Amniotic epithelial cell (primary cell): ENCODE data around the gene ISOC2.
"Not testable (repeated sequence)": the region's sequence is repeated elsewhere in the genome, so short reads cannot be mapped to it uniquely, and the experiment has no call there.

Experiments
- DNase-seq: peaks from one replicate; pipeline ENCODE4 v3.0.0-alpha.2; 2010; ENCODE audit warnings: low read depth

Gene ISOC2, protein sequence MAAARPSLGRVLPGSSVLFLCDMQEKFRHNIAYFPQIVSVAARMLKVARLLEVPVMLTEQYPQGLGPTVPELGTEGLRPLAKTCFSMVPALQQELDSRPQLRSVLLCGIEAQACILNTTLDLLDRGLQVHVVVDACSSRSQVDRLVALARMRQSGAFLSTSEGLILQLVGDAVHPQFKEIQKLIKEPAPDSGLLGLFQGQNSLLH

DNA sequence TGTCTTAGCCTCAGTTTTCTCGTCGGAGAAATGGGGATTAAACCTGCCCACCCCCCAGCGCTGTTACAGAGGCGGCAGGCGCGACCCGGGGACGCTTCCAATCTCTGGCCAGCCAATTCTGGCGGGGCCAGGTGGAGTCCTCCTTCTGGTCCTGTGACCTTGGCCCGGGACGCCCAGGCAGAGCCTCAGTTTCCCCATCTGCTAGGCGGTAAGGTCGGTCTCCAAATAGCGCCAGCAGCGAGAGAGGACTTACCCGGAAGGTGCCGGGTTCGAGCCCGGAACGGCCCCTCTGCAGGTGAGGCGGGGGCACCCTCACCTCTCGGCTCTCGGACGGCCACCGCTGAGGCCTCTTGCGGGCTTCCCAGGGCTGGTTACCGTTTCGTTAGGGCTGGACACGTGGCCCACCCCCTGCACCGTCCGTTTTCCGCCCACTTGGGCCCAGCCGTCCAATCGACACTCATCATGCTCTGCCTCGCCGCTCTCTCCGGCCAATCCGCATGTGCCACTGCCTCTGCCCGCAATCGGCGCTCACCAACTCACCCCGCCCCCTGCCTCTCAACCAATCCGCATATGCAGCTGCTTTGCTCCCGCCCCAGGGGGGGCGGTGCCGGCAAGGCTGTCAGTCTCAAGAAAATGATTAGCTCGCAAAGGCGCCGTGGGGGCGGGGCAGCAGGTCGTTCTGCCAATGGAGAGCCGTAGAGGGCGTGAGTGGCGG lies at the start of gene ISOC2:
Gene ISOC2, minus strand, starts transcription at position 384 of the 715 bp plus-strand sequence. CDS start 5,156 bp downstream, outside the sequence.
- peak; percentile 99 for DNase-seq

DNA sequence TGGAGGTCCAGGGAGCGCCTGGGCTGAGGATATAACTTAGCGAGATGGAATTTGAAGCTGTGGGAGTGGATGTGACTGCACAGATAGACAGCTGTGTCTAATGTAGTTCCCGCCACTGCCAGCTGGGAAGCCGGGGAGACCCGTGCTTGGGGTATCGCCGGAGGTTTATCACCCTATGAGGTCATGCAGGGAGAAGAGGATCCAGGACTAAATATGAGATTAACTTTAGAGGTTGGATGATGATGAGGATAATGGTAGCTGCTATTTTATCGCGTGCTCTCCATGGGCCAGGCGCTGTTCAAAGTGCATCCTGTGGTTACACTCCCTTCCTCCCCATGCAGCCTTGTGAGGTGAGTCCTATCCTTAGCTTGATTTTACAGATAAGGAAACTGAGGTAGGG lies 46.7 kb upstream of the ISOC2 start:
- peak; percentile 91 for DNase-seq

DNA sequence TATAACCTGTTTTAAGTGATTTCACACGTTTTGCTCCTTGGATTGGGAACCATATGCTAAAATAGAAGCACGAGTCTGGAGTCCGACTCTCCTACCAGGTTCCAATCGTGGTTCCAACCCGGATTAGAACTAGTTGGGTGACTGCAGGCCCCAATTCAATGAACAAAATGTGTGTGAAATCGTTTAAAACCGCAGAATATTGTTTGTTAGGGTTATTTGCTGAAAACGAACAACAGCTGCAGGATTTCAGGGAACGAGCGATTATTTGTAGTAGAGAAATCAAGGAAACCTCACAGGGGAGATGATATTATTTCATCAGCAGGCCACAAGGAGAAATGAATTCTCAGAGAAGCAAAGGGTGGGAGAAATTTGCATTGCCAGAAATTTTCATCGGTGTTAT lies 43.5 kb upstream of the ISOC2 start:
- no peak for DNase-seq

DNA sequence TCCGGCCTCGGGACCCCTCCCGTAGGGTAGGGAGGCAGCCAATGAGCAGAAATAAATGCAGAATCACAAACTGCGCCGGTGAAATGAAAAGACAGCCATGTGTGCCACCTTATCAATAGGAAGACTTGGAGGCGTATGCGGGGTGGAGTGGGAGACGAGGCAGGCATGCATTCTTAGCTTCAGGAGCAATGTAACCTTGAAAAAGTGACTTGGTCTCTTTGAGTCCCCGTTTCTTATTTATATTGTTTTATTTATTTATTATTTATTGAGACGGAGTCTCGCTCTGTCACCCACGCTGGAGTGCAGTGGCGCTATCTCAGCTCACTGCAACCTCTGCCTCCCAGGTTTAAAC lies 42.8 kb upstream of the ISOC2 start:
- DNase-seq = no peak

DNA sequence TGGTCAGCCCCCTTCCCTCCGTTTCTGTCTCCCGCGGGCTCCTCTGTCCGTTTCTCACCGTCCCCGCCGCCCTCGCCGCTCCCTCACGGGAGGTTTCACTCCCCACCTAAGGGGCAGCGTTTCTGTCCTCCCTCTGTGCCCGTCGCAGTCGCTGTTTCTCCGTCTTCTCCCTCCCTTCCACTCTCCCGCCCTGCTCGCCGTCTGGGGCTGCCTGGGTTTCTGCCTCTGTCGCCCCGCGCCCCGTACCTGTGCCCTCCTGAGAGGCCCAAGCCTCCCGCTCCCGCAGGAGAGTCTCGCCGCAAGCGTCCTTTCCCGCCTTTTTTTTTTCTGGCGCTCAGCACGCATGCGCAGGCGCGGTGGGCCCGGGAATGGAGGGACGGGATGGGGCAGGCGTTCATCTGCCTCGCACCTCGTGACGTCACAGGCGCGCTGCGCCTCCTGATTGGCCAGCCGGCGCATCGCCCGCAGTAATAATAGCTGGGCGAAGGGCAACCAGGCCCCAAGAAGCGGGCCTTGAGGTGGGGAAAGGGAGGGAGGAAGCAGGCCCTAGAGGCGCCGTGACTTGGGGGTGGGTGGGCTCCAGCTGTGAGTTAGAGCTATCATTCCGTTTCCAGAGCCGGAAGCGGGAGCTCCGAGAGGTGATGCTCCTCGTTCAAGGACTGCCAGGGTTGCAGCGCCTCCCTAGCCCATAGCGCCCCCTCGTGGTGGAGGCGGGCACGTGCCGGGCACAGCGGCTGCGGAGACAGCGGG lies 42.2 kb upstream of the ISOC2 start:
- DNase-seq = peak; percentile 81

DNA sequence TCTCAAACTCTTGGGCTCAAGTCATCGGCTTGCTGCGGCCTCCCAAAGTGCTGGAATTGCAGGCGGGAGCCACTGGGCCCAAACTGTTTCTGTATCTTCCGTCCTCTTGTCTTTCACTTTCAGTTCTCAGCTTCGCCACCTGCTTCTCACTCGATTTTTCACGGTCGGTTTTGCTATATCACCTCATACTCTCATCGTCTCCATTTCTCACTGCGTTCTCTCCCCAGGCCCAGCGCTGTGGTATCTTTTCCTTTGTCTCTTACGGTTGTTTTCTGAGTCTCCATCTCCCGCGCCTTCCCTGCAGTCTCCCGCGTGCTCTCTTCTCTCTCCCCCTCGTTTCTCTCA lies 41.7 kb upstream of the ISOC2 start:
- DNase-seq = no peak

DNA sequence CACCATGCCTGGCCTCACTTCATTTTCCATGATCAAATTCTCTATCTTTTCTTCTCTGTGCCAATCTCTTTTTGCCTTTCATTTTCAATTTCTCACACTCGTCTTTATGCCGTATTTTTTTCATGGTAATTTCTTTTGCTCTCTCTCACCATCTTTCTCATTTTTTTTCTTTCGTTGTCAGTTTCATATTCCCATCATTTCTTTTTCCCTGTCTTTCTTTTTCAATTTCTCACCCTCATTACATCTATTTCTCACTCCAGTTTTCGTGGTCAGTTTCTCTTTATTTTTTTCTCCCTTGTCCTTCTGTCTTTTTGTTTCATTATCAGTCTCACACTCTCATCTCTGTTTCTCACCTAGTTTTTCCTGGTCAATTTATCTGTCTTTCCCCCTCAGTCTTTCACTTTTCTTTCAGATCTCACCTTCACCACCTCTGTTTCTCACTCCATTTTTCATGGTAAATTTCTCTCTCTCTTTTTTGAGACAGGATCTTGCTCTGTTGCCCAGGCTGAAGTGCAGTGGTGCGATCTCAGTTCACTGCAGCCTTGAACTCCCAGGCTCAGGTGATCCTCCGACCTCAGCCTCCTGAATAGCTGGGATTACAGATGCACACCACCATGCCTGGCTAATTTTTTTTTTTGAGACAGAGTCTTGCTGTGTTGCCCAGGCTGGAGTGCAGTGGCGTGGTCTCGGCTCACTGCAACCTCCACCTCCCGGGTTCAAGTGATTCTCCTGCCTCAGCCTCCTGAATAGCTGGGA lies 40.9 kb upstream of the ISOC2 start:
- no peak for DNase-seq

DNA sequence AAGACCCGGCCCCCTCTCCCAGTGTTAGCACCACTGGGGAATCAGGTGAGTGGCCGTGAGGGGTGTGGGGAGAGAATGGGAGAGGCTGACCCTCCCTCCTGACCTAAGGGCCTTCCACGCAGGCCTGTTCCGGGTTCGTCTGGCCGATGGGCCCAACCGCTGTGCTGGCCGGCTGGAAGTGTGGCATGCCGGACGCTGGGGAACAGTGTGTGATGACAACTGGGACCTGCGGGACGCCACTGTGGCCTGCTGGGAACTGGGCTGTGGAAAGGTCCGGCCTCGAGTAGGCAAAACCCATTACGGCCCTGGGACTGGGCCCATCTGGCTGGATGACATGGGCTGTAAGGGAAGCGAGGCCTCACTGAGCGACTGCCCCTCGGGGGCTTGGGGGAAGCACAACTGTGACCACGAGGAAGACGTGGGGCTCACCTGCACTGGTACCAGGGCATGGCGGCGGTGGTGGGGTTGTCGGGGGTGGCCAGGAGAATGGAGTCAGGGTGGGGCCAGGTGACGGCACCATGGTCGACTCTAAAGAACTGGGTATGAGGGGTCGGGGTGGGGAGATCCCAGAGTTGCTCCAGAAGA lies 39.0 kb upstream of the ISOC2 start:
- no peak for DNase-seq

DNA sequence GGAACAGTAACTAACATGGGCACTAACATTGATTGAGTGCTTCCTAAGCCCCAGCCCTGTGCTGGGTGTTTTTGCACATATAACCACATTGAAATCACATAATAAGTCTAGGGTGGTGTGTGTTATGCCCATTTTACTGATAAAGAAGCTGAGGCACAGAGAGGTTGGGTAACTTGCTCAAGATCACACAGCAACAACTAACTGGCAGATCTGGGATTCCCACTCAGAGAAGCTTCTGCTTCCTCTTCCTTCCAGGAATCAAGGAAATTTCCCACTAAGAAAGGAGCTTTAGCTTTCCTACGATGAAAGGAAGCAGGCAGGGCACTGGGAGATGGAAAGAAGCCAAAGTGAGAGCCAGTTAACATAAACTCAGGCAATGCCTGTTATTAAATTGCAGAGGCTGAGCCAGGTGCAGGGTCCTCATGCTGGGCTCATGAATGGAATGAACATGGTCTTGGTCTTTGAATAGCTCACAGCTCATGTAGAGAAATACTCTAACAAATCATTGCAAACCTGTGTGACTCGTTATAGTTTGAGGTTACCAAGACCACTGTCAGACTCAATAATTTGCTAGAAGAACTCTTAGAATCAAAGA lies 36.9 kb upstream of the ISOC2 start:
- DNase-seq = no peak

DNA sequence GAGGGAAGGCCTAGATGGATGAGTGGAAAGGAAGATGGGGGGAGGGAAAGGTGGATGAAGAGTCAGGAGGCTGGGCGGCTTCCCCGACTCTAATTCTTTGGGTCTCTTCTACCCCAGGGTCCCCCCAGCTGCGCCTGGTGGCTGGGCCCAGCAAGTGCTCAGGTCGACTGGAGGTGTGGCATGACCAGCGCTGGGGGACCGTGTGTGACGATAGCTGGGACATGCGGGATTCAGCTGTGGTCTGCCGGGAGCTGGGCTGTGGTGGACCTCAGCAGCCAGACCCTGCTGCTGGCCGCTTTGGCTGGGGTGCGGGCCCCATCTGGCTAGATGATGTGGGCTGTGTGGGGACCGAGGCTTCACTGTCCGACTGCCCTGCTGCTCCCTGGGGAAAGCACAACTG lies 36.3 kb upstream of the ISOC2 start:
- no peak for DNase-seq

DNA sequence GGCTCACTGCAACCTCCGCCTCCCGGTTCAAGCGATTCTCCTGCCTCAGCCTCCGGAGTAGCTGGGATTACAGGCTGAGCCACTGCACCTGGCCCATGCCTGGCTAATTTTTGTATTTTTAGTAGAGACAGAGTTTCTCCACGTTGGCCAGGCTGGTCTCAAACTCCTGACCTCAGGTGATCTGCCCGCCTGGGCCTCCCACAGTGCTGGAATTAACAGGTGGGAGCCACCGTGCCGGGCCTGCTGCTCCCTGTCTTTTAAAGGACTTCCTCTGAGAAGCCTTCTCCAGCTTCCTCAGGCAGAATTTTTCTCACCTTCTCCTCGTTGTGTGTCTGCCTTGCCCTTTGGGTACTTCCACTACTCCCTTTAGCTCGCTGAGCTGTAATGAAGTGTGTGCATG lies 35.4 kb upstream of the ISOC2 start:
- DNase-seq = not testable (repeated sequence)

DNA sequence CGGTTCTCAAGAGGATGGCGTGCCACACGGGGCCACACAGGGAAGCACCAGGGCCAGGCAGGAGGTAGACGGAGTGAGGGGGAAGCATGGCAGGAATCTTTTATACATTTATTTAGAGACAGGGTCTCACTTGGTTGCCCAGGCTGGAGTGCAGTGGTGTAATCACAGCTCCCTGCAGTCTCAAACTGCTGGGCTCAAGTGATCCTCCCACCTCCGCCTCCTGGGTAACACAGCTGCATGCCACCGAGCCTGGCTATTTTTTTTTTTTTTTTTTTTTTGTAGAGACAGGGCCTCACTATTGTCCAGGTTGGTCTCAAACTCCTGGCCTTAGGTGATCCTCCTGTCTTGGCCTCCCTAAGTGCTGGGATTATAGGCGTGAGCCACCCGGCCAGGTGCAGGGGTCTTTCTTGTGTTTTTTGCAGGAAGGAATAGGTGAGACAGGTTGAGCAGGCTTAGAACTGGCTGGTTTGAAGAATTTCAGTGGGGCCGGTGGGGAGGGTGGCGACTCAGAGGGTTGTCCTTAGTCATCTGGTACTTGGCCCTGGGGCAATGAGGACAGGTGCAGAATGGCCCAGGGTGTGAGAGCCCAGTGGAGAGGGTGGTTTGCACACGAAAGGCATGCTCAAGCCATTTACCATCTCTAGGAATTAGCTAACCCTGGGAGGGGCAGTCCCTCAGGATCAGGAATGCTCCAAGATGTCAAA lies 34.4 kb upstream of the ISOC2 start:
- DNase-seq = no peak

DNA sequence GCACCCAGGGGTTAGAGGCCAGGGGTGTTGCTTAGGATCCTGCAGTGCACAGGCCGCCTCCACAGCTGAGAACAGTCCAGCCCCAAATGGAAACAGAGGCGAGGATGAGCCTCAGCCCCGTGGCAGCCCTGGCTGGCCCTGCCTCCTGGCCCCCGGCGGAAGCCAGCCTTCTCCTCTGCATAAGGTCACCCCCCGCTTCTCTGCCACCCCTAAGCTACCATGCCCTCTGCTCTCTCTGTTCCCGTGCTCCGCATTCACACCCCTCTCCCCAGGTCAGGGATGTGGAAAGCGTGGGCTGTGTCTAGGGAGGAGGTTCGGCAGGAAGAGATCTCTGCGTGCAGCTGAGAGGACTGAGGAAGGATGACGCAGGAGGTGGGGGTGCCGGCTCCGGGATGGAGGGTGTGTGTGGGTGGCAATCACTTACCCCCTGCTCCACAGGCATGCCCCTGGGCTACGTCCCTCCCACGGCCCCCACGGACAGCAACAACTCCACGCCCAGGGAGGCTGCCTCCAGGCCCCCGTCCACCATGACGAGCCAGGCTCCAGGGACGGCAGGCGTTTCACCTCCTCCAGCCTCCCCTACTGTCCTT lies 32.8 kb upstream of the ISOC2 start:
- peak; percentile 80 for DNase-seq

DNA sequence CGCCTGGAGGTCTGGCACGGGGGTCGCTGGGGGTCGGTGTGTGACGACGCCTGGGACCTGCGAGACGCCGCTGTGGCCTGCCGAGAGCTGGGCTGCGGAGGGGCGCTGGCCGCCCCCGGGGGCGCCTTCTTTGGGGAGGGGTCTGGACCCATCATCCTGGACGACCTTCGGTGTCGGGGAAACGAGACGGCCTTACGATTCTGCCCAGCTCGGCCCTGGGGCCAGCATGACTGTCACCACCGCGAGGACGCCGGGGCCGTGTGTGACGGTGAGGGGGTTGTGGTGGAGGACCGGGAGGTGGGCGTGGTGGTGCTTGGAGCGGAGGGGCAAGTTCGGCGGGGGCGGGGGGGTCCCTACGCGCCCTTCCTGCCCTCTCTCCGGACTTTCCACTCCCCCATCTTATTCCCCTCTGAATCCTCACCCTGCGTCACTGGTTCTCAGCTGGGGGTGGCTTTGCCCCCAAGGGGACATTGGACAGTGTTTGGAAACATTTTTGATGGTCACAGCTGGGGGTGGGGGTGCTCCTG lies 32.3 kb upstream of the ISOC2 start:
- DNase-seq = no peak

DNA sequence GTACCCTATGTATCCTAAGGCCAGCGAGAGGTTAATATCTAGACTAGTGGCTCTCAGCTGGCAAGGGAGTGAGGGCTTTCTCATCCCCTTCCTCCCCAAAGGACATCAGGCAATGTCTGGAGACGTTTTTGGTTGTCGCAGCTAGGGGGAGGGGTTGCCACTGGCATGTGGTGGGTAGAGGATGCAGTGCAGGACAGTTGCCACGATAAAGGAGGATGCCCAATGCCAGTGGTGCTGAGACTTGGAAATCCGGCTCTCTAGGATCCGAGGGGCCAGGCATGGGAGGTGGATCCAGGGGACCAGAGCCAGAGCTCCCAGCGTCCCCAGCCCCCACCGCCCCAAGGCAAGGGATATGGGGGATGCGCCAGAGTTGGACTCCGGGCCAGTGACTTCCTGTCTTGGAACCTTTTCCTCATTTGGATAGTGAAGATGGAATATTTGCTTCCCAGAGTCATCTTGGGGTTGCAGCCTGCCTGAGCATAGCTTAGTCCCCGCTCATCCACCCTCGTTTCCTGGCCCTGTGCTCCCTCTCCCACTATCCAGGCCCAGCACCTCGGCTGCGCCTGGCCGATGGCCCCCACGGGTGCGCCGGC lies 31.7 kb upstream of the ISOC2 start:
- no peak for DNase-seq

DNA sequence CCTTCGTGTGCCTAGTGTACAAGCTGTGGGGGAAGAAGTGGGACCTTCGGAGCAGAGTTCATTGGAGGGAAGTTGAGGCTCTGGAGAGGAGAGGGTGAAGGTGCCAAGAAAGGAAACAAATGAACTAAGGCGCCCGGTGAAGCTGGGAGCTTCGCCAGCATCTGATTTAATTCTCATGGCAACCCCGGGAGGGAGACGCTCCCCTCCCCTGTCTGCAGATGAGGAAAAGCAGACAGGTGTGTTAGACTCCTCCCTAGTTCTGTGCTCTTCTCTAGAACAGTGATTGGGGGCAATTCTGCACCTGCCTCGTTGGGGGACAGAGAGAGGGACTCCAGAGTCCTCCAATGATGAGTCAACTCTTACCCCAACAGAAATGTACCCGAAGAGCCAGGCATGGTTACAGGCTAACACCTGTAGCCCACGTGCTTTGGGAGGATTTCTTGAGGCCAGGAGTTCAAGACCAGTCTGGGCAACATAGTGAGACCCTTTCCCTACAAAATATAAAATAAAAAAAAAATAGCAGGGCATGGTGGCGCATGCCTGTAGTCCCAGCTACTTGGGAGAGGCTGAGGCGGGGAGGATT lies 31.0 kb upstream of the ISOC2 start:
- no peak for DNase-seq

DNA sequence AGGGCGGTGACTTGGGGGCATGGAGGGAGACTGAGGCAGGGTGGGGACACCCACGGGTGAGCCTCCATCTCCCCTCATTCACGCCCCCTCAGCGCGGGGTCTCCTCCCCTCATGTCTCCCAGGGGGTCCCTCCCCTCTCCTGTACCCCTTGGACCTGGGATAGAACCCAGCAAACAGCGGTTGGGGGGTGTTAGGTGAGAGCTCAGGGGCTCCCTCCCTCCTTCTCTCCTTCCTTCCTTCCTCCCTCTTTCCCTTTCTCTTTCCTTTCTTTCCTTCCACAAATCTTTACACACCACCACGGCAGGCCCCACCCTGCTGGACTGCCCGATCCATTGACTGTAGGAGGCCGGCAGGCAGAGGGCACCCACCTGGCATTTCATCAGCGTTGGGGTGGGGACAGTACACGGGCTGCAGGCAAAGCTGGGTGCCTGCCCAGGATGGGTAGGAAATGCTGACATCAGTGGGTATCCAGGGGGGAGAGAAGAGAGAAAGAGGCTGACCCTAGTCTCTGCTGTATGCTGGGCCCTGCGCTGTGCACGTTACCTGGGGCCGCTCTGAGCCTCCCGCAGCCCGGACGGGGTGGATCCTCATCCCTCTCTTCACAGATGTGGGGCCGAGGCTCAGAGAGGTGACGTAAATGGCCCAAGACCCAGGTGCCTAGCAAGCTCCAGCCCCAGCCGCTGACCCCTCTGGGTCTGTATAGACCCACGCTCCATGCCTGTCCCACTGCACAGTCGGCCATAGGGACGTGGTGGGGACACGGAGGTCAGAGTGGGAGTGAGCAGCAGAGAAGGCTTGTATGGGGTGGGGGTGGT lies 30.3 kb upstream of the ISOC2 start:
- no peak for DNase-seq

DNA sequence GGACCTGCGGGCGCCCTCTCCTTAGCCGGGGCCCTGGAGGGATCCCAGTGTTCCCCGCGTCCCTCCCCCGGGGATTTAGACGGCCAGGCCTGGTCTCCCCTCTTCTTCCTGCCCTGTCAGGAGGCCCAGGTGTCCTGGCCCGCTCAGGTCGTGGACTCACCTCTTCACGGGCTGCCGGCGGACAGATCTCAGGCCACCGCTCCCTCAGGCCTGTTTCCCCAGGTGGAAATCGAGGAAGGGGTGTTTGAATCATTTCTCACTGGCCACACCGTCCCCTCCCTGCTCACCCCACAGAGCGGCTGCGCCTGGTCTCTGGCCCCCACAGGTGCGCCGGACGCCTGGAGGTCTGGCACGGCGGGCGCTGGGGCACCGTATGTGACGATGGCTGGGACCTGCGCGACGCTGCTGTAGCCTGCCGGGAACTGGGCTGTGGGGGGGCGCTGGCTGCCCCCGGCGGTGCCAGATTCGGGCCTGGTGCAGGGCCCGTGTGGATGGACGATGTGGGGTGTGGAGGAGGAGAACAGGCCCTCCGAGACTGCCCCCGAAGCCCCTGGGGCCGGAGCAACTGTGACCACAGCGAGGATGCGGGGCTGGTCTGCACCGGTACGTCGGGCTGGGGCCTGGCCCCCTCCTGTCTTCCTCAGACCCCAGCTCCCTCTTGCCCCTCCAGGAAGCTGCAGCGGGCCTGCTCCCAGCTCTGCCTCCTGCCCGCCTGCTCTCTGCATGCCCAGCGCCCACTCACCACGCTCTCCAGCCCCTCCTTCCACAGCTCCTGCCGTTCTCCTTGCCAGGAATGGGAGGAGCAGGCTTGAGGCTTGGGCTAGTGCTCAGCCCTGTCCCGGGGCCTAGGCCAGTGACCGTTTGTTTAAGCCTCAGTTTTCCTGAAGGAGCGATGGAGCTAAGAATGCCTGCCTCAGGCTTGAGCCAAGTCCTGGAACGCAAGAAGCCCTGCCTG lies 29.3 kb upstream of the ISOC2 start:
- no peak for DNase-seq
